Measurements from ENCODE around the gene ETS1.
A peak's percentile ranks its signal among the peaks of the same experiment; 100 is the strongest.

ETS1 gene

DNA sequence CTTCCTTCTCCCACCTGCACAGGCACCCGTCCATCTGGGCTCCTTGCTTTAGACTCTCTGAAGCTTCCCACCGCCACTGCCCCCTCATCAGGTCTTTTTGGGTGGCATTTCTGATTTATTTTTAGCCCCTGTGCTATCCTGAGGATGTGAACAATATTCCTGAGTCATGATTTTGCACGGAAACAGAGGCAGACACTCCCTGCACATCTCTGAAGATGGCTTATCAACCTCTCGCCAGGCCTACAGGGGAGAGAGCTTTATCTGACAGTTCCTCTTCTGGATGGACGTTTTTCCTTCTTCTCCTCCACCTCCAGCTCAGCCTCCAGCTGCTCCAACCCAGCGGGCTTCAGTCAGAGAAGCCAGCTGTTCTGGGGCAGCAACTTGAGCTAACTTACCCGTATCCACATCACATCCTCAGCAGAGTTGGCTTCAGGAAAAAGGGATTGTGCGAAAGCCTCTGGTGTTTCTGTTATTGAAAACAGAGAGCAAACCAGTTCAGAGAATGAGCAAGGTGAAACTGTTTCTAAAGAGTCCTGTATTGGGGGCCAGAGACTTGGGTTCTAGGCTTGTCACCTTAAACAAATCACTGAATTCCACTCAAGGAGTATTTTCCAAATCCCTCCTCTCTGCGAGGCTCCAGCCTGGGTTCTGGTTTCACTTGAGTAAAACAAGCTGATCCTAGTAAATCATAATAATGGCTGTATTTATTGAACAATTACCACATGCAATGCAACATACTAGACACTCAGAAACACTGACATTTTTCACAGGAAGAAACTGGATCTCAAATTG, 33.1 kb upstream of the ETS1 start:
- H2BK120ac ChIP-seq (ENCODE audit: low read depth, low read length) = no peak overlapping the region
- no peak overlapping the region for H4K8ac ChIP-seq (ENCODE audit: low read depth, low read length)
- H3K4me1 ChIP-seq (ENCODE audit: control insufficient read depth, low read depth, low read length) = peaks cover 9% of the 10 kb centered on the region
- WGBS (ENCODE audit: extremely low coverage, insufficient coverage, low lambda C conversion rate) = no CpG with 5 or more reads among the region's 9 CpGs
- no peaks in the 10 kb centered on the region for H3K36me3 ChIP-seq (ENCODE audit: control insufficient read depth, insufficient read depth, low read length)
- H3K79me1 ChIP-seq (ENCODE audit: low read length) = no peaks in the 10 kb centered on the region
- H3K27ac ChIP-seq (ENCODE audit: low read depth, low read length) = no peak overlapping the region
- no peak overlapping the region for H3K56ac ChIP-seq (ENCODE audit: low read length)
- H2AK5ac ChIP-seq (ENCODE audit: low read length) = peak overlapping the region; percentile 18
- H3K4me2 ChIP-seq (ENCODE audit: low read length) = no peak overlapping the region
- H4K5ac ChIP-seq (ENCODE audit: low read length) = no peak overlapping the region
- H2BK5ac ChIP-seq (ENCODE audit: low read length) = no peak overlapping the region
- H3K4me3 ChIP-seq (ENCODE audit: low read length) = no peak overlapping the region
- H3K18ac ChIP-seq (ENCODE audit: low read length) = no peak overlapping the region
- no peaks in the 10 kb centered on the region for H3K79me2 ChIP-seq (ENCODE audit: control insufficient read depth, insufficient read depth, low read length)
- H2BK15ac ChIP-seq (replicated peaks; ENCODE audit: low read depth) = no peak overlapping the region
- no peak overlapping the region for H3K9ac ChIP-seq (ENCODE audit: low read length)
- no peak overlapping the region for H3K4ac ChIP-seq (ENCODE audit: low read depth, low read length)
- DNase-seq = no peak
- no peak overlapping the region for H3K23ac ChIP-seq (ENCODE audit: low read length)
- H3K27me3 ChIP-seq (ENCODE audit: insufficient read depth, low read length, poor library complexity) = no peaks in the 10 kb centered on the region

DNA sequence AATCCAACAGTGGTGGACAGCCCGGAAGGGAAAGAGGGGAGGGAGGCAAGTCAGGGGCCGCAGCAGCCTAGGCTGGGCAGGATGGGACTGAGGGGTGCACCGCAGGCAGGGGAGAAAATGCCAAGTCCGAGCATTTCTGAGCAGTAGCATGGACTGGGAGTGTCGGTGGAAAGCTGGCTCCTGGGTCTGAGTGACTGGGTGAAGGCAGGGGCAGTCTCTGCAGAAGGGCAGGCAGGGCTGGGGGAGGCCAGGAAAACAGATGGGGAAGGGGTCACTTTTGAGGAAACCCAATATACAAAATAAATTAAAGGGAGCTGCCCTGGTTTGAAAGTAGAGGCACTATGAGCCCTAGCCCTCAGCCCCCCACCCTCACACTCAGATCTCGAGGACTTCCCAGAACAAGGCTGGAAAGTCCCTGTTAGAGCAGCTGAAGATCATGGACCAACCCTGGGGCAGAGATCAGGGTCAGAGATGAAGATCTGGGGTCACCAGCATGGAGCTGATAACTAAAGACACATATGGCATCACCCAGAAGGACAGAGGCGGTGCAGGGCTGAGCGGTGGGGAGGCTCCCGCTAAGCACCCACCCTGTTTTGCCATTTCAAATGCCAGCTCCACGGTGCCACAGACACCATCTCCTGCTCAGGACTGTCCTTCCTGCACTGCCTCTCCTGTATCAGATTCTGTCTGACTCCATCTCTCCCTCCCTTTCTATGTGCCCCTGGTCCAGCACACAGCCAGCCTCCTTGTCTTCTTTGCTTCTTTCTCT, 32.4 kb upstream of the ETS1 start:
- no peak for DNase-seq
- no peak overlapping the region for H2BK15ac ChIP-seq (replicated peaks; ENCODE audit: low read depth)
- H3K27ac ChIP-seq (ENCODE audit: low read depth, low read length) = no peak overlapping the region
- no peak overlapping the region for H4K5ac ChIP-seq (ENCODE audit: low read length)
- H3K79me2 ChIP-seq (ENCODE audit: control insufficient read depth, insufficient read depth, low read length) = no peaks in the 10 kb centered on the region
- no peak overlapping the region for H3K23ac ChIP-seq (ENCODE audit: low read length)
- H2BK5ac ChIP-seq (ENCODE audit: low read length) = no peak overlapping the region
- H3K4ac ChIP-seq (ENCODE audit: low read depth, low read length) = no peak overlapping the region
- H3K4me1 ChIP-seq (ENCODE audit: control insufficient read depth, low read depth, low read length) = peaks cover 11% of the 10 kb centered on the region
- H2BK120ac ChIP-seq (ENCODE audit: low read depth, low read length) = no peak overlapping the region
- no peak overlapping the region for H3K4me2 ChIP-seq (ENCODE audit: low read length)
- WGBS (ENCODE audit: extremely low coverage, insufficient coverage, low lambda C conversion rate) = no CpG with 5 or more reads among the region's 10 CpGs
- H3K4me3 ChIP-seq (ENCODE audit: low read length) = no peak overlapping the region
- no peak overlapping the region for H3K18ac ChIP-seq (ENCODE audit: low read length)
- no peak overlapping the region for H3K9ac ChIP-seq (ENCODE audit: low read length)
- no peaks in the 10 kb centered on the region for H3K79me1 ChIP-seq (ENCODE audit: low read length)
- H3K27me3 ChIP-seq (ENCODE audit: insufficient read depth, low read length, poor library complexity) = no peaks in the 10 kb centered on the region
- no peaks in the 10 kb centered on the region for H3K36me3 ChIP-seq (ENCODE audit: control insufficient read depth, insufficient read depth, low read length)
- no peak overlapping the region for H2AK5ac ChIP-seq (ENCODE audit: low read length)
- no peak overlapping the region for H4K8ac ChIP-seq (ENCODE audit: low read depth, low read length)
- H3K56ac ChIP-seq (ENCODE audit: low read length) = no peak overlapping the region

DNA sequence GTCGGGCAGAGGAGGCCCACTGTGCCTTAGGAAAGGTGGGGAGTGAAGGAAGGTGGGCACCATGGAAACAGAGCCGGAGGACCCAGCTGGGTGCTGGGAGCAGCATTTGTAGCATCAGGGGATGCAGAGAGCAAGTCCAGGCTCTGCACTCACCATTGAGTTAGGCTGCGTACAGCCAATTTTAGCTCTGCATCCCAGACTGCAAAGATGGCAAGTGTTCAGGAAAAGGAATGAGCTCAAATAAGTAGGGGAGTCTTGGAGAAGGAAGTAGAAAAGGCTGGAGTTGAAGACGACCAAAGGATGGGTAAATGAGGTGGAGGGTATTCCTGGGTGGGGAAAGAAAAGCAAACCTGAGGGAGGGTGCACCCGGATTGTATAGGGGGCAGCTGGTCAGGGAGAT, 31.6 kb upstream of the ETS1 start:
- no peak overlapping the region for H2BK15ac ChIP-seq (replicated peaks; ENCODE audit: low read depth)
- H3K18ac ChIP-seq (ENCODE audit: low read length) = no peak overlapping the region
- H3K4me3 ChIP-seq (ENCODE audit: low read length) = no peak overlapping the region
- H3K56ac ChIP-seq (ENCODE audit: low read length) = no peak overlapping the region
- no peak overlapping the region for H4K5ac ChIP-seq (ENCODE audit: low read length)
- no peaks in the 10 kb centered on the region for H3K27me3 ChIP-seq (ENCODE audit: insufficient read depth, low read length, poor library complexity)
- H3K4ac ChIP-seq (ENCODE audit: low read depth, low read length) = no peak overlapping the region
- peaks cover 9% of the 10 kb centered on the region for H3K4me1 ChIP-seq (ENCODE audit: control insufficient read depth, low read depth, low read length)
- no peak overlapping the region for H4K8ac ChIP-seq (ENCODE audit: low read depth, low read length)
- DNase-seq = no peak
- no peaks in the 10 kb centered on the region for H3K79me1 ChIP-seq (ENCODE audit: low read length)
- no peak overlapping the region for H3K23ac ChIP-seq (ENCODE audit: low read length)
- no peak overlapping the region for H2AK5ac ChIP-seq (ENCODE audit: low read length)
- no peak overlapping the region for H2BK5ac ChIP-seq (ENCODE audit: low read length)
- no peak overlapping the region for H3K27ac ChIP-seq (ENCODE audit: low read depth, low read length)
- H3K9ac ChIP-seq (ENCODE audit: low read length) = no peak overlapping the region
- H3K79me2 ChIP-seq (ENCODE audit: control insufficient read depth, insufficient read depth, low read length) = no peaks in the 10 kb centered on the region
- WGBS (ENCODE audit: extremely low coverage, insufficient coverage, low lambda C conversion rate) = no CpG with 5 or more reads among the region's 5 CpGs
- no peak overlapping the region for H3K4me2 ChIP-seq (ENCODE audit: low read length)
- no peak overlapping the region for H2BK120ac ChIP-seq (ENCODE audit: low read depth, low read length)
- no peaks in the 10 kb centered on the region for H3K36me3 ChIP-seq (ENCODE audit: control insufficient read depth, insufficient read depth, low read length)

- no peaks in the 10 kb centered on the region for H3K79me2 ChIP-seq (ENCODE audit: control insufficient read depth, insufficient read depth, low read length)
- peaks cover 9% of the 10 kb centered on the region for H3K4me1 ChIP-seq (ENCODE audit: control insufficient read depth, low read depth, low read length)
- no peak overlapping the region for H2BK15ac ChIP-seq (replicated peaks; ENCODE audit: low read depth)
- no peak overlapping the region for H2BK5ac ChIP-seq (ENCODE audit: low read length)
- H3K36me3 ChIP-seq (ENCODE audit: control insufficient read depth, insufficient read depth, low read length) = no peaks in the 10 kb centered on the region
- no peak overlapping the region for H3K27ac ChIP-seq (ENCODE audit: low read depth, low read length)
- WGBS (ENCODE audit: extremely low coverage, insufficient coverage, low lambda C conversion rate) = no CpG with 5 or more reads among the region's 7 CpGs
- no peak overlapping the region for H3K18ac ChIP-seq (ENCODE audit: low read length)
- H3K27me3 ChIP-seq (ENCODE audit: insufficient read depth, low read length, poor library complexity) = no peaks in the 10 kb centered on the region
- no peak overlapping the region for H3K4ac ChIP-seq (ENCODE audit: low read depth, low read length)
- no peak overlapping the region for H3K9ac ChIP-seq (ENCODE audit: low read length)
- DNase-seq = no peak
- H4K8ac ChIP-seq (ENCODE audit: low read depth, low read length) = no peak overlapping the region
- no peak overlapping the region for H3K4me3 ChIP-seq (ENCODE audit: low read length)
- no peak overlapping the region for H4K5ac ChIP-seq (ENCODE audit: low read length)
- H2AK5ac ChIP-seq (ENCODE audit: low read length) = no peak overlapping the region
- H3K79me1 ChIP-seq (ENCODE audit: low read length) = no peaks in the 10 kb centered on the region
- H3K4me2 ChIP-seq (ENCODE audit: low read length) = no peak overlapping the region
- H3K56ac ChIP-seq (ENCODE audit: low read length) = no peak overlapping the region
- H3K23ac ChIP-seq (ENCODE audit: low read length) = no peak overlapping the region
- H2BK120ac ChIP-seq (ENCODE audit: low read depth, low read length) = no peak overlapping the region
Observed at GRCh38 chr11:128618603-128619002, 31.2 kb upstream of the ETS1 start.

- no peak overlapping the region for H3K18ac ChIP-seq (ENCODE audit: low read length)
- no CpG with 5 or more reads among the region's 7 CpGs for WGBS (ENCODE audit: extremely low coverage, insufficient coverage, low lambda C conversion rate)
- no peaks in the 10 kb centered on the region for H3K79me2 ChIP-seq (ENCODE audit: control insufficient read depth, insufficient read depth, low read length)
- no peak overlapping the region for H3K4ac ChIP-seq (ENCODE audit: low read depth, low read length)
- H2BK5ac ChIP-seq (ENCODE audit: low read length) = no peak overlapping the region
- H2BK120ac ChIP-seq (ENCODE audit: low read depth, low read length) = no peak overlapping the region
- H3K27ac ChIP-seq (ENCODE audit: low read depth, low read length) = no peak overlapping the region
- no peak overlapping the region for H3K4me3 ChIP-seq (ENCODE audit: low read length)
- H3K4me1 ChIP-seq (ENCODE audit: control insufficient read depth, low read depth, low read length) = peaks cover 2% of the 10 kb centered on the region
- no peak overlapping the region for H2AK5ac ChIP-seq (ENCODE audit: low read length)
- H4K5ac ChIP-seq (ENCODE audit: low read length) = no peak overlapping the region
- H3K56ac ChIP-seq (ENCODE audit: low read length) = no peak overlapping the region
- no peak overlapping the region for H3K23ac ChIP-seq (ENCODE audit: low read length)
- no peaks in the 10 kb centered on the region for H3K27me3 ChIP-seq (ENCODE audit: insufficient read depth, low read length, poor library complexity)
- H3K36me3 ChIP-seq (ENCODE audit: control insufficient read depth, insufficient read depth, low read length) = no peaks in the 10 kb centered on the region
- no peak overlapping the region for H3K4me2 ChIP-seq (ENCODE audit: low read length)
- DNase-seq = peak; percentile 49
- H3K79me1 ChIP-seq (ENCODE audit: low read length) = no peaks in the 10 kb centered on the region
- H4K8ac ChIP-seq (ENCODE audit: low read depth, low read length) = no peak overlapping the region
- H2BK15ac ChIP-seq (replicated peaks; ENCODE audit: low read depth) = no peak overlapping the region
- no peak overlapping the region for H3K9ac ChIP-seq (ENCODE audit: low read length)
Observed at GRCh38 chr11:128616161-128616560, 28.8 kb upstream of the ETS1 start.

All from mesendoderm (in vitro differentiated cells).